H1 (cell line): ENCODE measurements around the gene BARX2. TPM values are rescaled to one million over a fixed set of nuclear protein-coding genes. Genes with fewer than 3 reads are reported as not detected.

Experiments
- ASH2L ChIP-seq: fragments of 200-600, 300-600 bp; sonication (generic); IDR thresholded peaks from one replicate; pipeline ENCODE4 v1.7.1; 2017; ENCODE audit warnings: low read length
- ATF3 ChIP-seq: IDR thresholded peaks from 2 replicates; pipeline ENCODE4 v1.6.1; 2011; ENCODE audit warnings: low read depth, mild to moderate bottlenecking, low read length; ENCODE audit not compliant: insufficient read depth
- E2F6 ChIP-seq: IDR thresholded peaks from 2 replicates; pipeline ENCODE4 v1.6.1; 2012; ENCODE audit warnings: inconsistent platforms
- FOSL1 ChIP-seq: IDR thresholded peaks from 2 replicates; pipeline ENCODE4 v1.6.1; 2011; ENCODE audit warnings: mild to moderate bottlenecking, low read depth, low read length, moderate library complexity; ENCODE audit not compliant: insufficient read depth
- KDM1A ChIP-seq: fragments of 200-600, 300-600 bp; sonication (generic); IDR thresholded peaks from 2 replicates; pipeline ENCODE4 v1.7.1; 2016; ENCODE audit warnings: mild to moderate bottlenecking, low read length, borderline replicate concordance
- KDM4A ChIP-seq: IDR thresholded peaks from one replicate; pipeline ENCODE4 v1.7.1; 2012; ENCODE audit warnings: low read depth, mild to moderate bottlenecking, moderate library complexity, low read length, inconsistent platforms; ENCODE audit not compliant: severe bottlenecking
- MAFK ChIP-seq: IDR thresholded peaks from 2 replicates; pipeline ENCODE4 v1.6.1; 2012; ENCODE audit warnings: low read depth, mild to moderate bottlenecking, improper control_type of control experiment, low read length
- PHF8 ChIP-seq: fragments of 200-600 bp; sonication (generic); conservative IDR thresholded peaks from 2 replicates; pipeline ENCODE4 v1.7.1; 2012; ENCODE audit warnings: low read depth, mild to moderate bottlenecking, inconsistent platforms, low read length, moderate library complexity
- RBBP5 ChIP-seq: IDR thresholded peaks from 2 replicates; pipeline ENCODE4 v1.7.1; 2012; ENCODE audit warnings: low read depth, mild to moderate bottlenecking, inconsistent platforms, low read length, moderate library complexity, borderline replicate concordance
- RNF2 ChIP-seq: fragments of 200-900, 300-1000 bp; sonication (generic); IDR thresholded peaks from 2 replicates; pipeline ENCODE4 v1.7.1; 2016; ENCODE audit warnings: borderline replicate concordance, low read depth, mild to moderate bottlenecking, antibody characterized with exemption, low read length; ENCODE audit not compliant: poor library complexity, severe bottlenecking; ENCODE audit errors: missing control alignments
- RXRA ChIP-seq: IDR thresholded peaks from 2 replicates; pipeline ENCODE4 v1.6.1; 2011; ENCODE audit warnings: low read depth, mild to moderate bottlenecking, low read length, moderate library complexity; ENCODE audit not compliant: insufficient read depth
- SIN3A ChIP-seq, 2 experiments: IDR thresholded peaks in 1 of 2; conservative IDR thresholded peaks in 1 of 2; 2 replicates each; pipeline ENCODE4 v1.6.1; 2011 to 2012; ENCODE audit warnings: low read length in 2 of 2, improper control_type of control experiment in 1 of 2, low read depth in 1 of 2, mild to moderate bottlenecking in 1 of 2
- SP1 ChIP-seq: IDR thresholded peaks from 2 replicates; pipeline ENCODE4 v1.6.1; 2011; ENCODE audit warnings: low read depth, low read length
- SP4 ChIP-seq: IDR thresholded peaks from 2 replicates; pipeline ENCODE4 v1.6.1; 2012; ENCODE audit warnings: low read length, inconsistent platforms
- TAF1 ChIP-seq: IDR thresholded peaks from 2 replicates; pipeline ENCODE4 v1.6.1; 2011; ENCODE audit warnings: mild to moderate bottlenecking, low read depth, low read length
- TCF12 ChIP-seq: IDR thresholded peaks from 2 replicates; pipeline ENCODE4 v1.6.1; 2011; ENCODE audit warnings: low read depth, mild to moderate bottlenecking, low read length
- YY1 ChIP-seq: IDR thresholded peaks from 2 replicates; pipeline ENCODE4 v1.6.1; 2011; ENCODE audit warnings: low read depth, mild to moderate bottlenecking, low read length
- polyA plus RNA-seq, 7 experiments: library from polyadenylated mRNA; depleted of rRNA in 3 of 7; stranded (reverse) in 5 of 7; unstranded in 2 of 7; fragments of >200 nt in 5 of 7; fragments of 200-250 nt in 2 of 7; gene quantifications; 1 replicate in 5 of 7; 2 replicates in 1 of 7; 4 replicates in 1 of 7; pipeline versions ENCODE4 v1.2.1 to v1.2.3, GENCODE V29; 2011 to 2013; ENCODE audit warnings: missing spikeins in 2 of 7, mixed read lengths in 2 of 7
- total RNA-seq: library from RNA; stranded (reverse); fragmentation: NEBNext Ultra II Directional; extraction: Animal tissue kit (Norgen Biotek cat#: 25700); gene quantifications from 2 replicates; pipeline ENCODE4 v1.2.1, GENCODE V29; 2021
- TF ChIP-seq, protein P1 (sequence below): IDR thresholded peaks from 2 replicates; pipeline ENCODE4 v1.6.1; 2011; ENCODE audit warnings: low read length, improper control_type of control experiment
- TF ChIP-seq, protein P2 (sequence below): IDR thresholded peaks from 2 replicates; pipeline ENCODE4 v1.6.1; 2012; ENCODE audit warnings: low read length, inconsistent platforms

BARX2 gene
- total and polyA plus RNA-seq, 2 of the 8 experiments (the other 6 are each of a cell fraction or from before 2014, with no cell fraction given): not detected

DNA sequence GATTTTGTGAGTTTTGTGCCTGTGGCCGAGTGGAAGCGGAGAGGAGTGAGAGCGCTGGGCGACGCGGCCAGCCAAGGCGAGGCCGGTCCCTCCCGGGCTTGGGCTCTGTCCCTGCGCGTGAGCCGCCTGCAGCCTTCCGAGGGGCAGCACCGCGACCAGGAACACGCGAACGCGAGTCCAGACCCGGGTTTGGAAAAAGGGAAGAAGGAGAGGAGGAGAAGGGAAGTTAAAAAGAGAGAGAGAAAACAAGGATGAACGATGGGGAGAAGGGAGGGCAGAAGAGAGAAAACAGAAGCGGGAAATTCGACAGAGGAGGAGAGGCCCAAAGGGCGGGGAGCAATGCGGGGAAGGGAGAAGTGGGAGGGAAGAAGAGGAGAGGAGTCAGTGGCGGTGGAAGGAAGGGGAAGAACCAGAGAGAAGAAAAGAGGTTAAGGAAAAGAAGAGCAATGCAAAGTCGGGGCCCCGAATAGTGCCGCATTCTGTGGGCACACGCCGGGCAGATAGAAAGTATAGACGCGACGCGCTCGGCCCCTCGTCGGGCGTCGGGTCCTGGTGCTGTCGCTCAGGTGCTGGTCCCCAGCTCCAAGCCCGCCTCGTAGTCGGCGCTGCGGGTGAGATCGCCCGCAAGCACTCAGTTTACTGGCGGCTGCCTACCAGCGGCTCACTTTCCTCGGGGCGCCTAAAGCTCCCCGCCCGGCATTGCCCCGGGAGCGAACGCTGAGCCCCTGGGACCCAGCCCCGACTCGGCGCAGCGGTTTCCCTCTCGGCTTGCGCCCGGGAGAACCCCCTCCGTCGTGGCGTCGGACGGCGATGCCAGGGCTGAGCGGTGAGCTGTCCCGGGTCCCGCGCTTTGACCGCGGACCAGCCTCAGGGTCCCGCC is 2.8 kb upstream of the BARX2 start (continued):
- TF ChIP-seq, protein P1, sequence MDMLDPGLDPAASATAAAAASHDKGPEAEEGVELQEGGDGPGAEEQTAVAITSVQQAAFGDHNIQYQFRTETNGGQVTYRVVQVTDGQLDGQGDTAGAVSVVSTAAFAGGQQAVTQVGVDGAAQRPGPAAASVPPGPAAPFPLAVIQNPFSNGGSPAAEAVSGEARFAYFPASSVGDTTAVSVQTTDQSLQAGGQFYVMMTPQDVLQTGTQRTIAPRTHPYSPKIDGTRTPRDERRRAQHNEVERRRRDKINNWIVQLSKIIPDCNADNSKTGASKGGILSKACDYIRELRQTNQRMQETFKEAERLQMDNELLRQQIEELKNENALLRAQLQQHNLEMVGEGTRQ: no peak
- TF ChIP-seq E2F6 (peak; percentile 57), PHF8 (no peak), YY1 (no peak), ASH2L (peak; percentile 27), RNF2 (peak; percentile 95), FOSL1 (no peak), SP1 (no peak), MAFK (no peak), TCF12 (no peak), RBBP5 (no peak), KDM1A (no peak), SIN3A (conservative IDR thresholded peaks at IDR 0.05 in 1 of 2, IDR thresholded peaks at IDR 0.05 in 1 of 2; ENCODE audit: low read depth in 1 of 2, low read length in 2 of 2) (no peak), ATF3 (no peak), KDM4A (peak; percentile 43), SP4 (no peak), RXRA (no peak), TAF1 (no peak)
- TF ChIP-seq, protein P2, sequence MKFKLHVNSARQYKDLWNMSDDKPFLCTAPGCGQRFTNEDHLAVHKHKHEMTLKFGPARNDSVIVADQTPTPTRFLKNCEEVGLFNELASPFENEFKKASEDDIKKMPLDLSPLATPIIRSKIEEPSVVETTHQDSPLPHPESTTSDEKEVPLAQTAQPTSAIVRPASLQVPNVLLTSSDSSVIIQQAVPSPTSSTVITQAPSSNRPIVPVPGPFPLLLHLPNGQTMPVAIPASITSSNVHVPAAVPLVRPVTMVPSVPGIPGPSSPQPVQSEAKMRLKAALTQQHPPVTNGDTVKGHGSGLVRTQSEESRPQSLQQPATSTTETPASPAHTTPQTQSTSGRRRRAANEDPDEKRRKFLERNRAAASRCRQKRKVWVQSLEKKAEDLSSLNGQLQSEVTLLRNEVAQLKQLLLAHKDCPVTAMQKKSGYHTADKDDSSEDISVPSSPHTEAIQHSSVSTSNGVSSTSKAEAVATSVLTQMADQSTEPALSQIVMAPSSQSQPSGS: no peak
